Measurements from ENCODE around the gene CCDC87. TPM values are rescaled to one million over a fixed set of nuclear protein-coding genes. Genes with fewer than 3 reads are reported as not detected.

CCDC87 gene
- total and polyA plus RNA-seq, 7 donors = 0.06 to 1.1 (median 0.36) TPM; not detected in 1

GRCh38 chr11:66568124-66568916 is 24.5 kb downstream of the CCDC87 start, which contains the start of gene CTSF:
TSS of gene CTSF (minus strand) at chr11:66568606. CDS start at chr11:66568486, 120 bp downstream.
- peak; percentile 89 to 95 for DNase-seq
- TF ChIP-seq, protein P1, sequence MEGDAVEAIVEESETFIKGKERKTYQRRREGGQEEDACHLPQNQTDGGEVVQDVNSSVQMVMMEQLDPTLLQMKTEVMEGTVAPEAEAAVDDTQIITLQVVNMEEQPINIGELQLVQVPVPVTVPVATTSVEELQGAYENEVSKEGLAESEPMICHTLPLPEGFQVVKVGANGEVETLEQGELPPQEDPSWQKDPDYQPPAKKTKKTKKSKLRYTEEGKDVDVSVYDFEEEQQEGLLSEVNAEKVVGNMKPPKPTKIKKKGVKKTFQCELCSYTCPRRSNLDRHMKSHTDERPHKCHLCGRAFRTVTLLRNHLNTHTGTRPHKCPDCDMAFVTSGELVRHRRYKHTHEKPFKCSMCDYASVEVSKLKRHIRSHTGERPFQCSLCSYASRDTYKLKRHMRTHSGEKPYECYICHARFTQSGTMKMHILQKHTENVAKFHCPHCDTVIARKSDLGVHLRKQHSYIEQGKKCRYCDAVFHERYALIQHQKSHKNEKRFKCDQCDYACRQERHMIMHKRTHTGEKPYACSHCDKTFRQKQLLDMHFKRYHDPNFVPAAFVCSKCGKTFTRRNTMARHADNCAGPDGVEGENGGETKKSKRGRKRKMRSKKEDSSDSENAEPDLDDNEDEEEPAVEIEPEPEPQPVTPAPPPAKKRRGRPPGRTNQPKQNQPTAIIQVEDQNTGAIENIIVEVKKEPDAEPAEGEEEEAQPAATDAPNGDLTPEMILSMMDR (IDR thresholded peaks at IDR 0.05) = no peak
- Histone ChIP-seq H3K4me1 (peaks cover 12% of the 10 kb centered on the region), H3K4me3 (peak within 1 kb of the TSS; percentile 72), H3K27me3 (ENCODE audit: insufficient read depth in 3 of 3, low read length in 2 of 3) (no peaks in the 10 kb centered on the region), H3K27ac (peak within 1 kb of the TSS; percentile 65), H3K36me3 (ENCODE audit: insufficient read depth in 1 of 2, low read depth in 1 of 2) (peaks cover 0 to 41% of the 10 kb centered on the region in 2 donors), H3K9me3 (no peaks in the 10 kb centered on the region)
- ATAC-seq = peak; percentile 96 to 99 (median 98)
- intact Hi-C loops (cut with DNase I) = no loop called here
- 2 to 4% (median 3%) methylated on average over 60 to 77 of the region's 77 CpGs for WGBS, 3 donors

GRCh38 chr11:66567787-66568123 is 25.1 kb downstream of the CCDC87 start:
- Histone ChIP-seq H3K4me3 (peak overlapping the region; percentile 72), H3K27ac (peak overlapping the region; percentile 65), H3K36me3 (ENCODE audit: insufficient read depth in 1 of 2, low read depth in 1 of 2) (peaks cover 0 to 47% of the 10 kb centered on the region in 2 donors), H3K27me3 (ENCODE audit: insufficient read depth in 3 of 3, low read length in 2 of 3) (no peaks in the 10 kb centered on the region), H3K4me1 (peaks cover 12% of the 10 kb centered on the region), H3K9me3 (no peaks in the 10 kb centered on the region)
- TF ChIP-seq, protein P1 (IDR thresholded peaks at IDR 0.05) = no peak
- intact Hi-C loops (cut with DNase I) = no loop called here
- WGBS, 3 donors = 44 to 50% (median 47%) methylated on average over 13 to 15 of the region's 15 CpGs
- DNase-seq = no peak
- peak in 2 of 4 donors; percentile 3 to 4 for ATAC-seq

- no peak for DNase-seq
- peaks cover 12% of the 10 kb centered on the region for H3K4me1 ChIP-seq
- no peak for ATAC-seq
- H3K27ac ChIP-seq = no peak overlapping the region
- intact Hi-C loops (cut with DNase I) = no loop called here
- H3K9me3 ChIP-seq = no peaks in the 10 kb centered on the region
- no peaks in the 10 kb centered on the region for H3K27me3 ChIP-seq (ENCODE audit: insufficient read depth in 3 of 3, low read length in 2 of 3)
- H3K4me3 ChIP-seq = no peak overlapping the region
- TF ChIP-seq, protein P1 (IDR thresholded peaks at IDR 0.05) = no peak
- WGBS, 3 donors = 80 to 92% (median 88%) methylated on average over 8 of the region's 8 CpGs
- H3K36me3 ChIP-seq (ENCODE audit: insufficient read depth in 1 of 2, low read depth in 1 of 2) = peaks cover 0 to 60% of the 10 kb centered on the region in 2 donors
These were observed 26.6 kb downstream of the CCDC87 start for GRCh38 chr11:66566221-66566620.

GRCh38 chr11:66564984-66565383 is 27.9 kb downstream of the CCDC87 start:
- H3K36me3 ChIP-seq (ENCODE audit: insufficient read depth in 1 of 2, low read depth in 1 of 2) = peaks cover 0 to 60% of the 10 kb centered on the region in 2 donors
- no peak overlapping the region for H3K4me3 ChIP-seq
- TF ChIP-seq, protein P1 (IDR thresholded peaks at IDR 0.05) = no peak
- H3K4me1 ChIP-seq = peaks cover 12% of the 10 kb centered on the region
- DNase-seq (no peak), ATAC-seq (no peak)
- no peak overlapping the region for H3K27ac ChIP-seq
- intact Hi-C loops (cut with DNase I) = no loop called here
- H3K27me3 ChIP-seq (ENCODE audit: insufficient read depth in 3 of 3, low read length in 2 of 3) = no peaks in the 10 kb centered on the region
- WGBS, 3 donors = 61 to 86% (median 67%) methylated on average over 5 of the region's 5 CpGs
- H3K9me3 ChIP-seq = no peaks in the 10 kb centered on the region
